SK-N-SH (cell line): ENCODE results near the gene LRRC17.

Experiments used
- CHD2 ChIP-seq: fragments of 150-350 bp; IDR thresholded peaks from 2 replicates; pipeline ENCODE4 v1.6.1; 2018; ENCODE audit warnings: low read length; ENCODE audit not compliant: partially characterized antibody
- EZH2phosphoT487 ChIP-seq: fragments of 200-600 bp; sonication (generic); IDR thresholded peaks from 2 replicates; pipeline ENCODE4 v1.6.1; 2017; ENCODE audit warnings: low read depth, mixed run types, mild to moderate bottlenecking, antibody characterized with exemption, moderate library complexity, borderline replicate concordance
- FOXJ3 ChIP-seq: sonication (generic); formaldehyde crosslinking; IDR thresholded peaks from 2 replicates; pipeline ENCODE4 v1.5.1; 2020; ENCODE audit warnings: mild to moderate bottlenecking, missing genetic modification reagents
- FOXM1 ChIP-seq: IDR thresholded peaks from 2 replicates; pipeline ENCODE4 v1.4.0; 2012; ENCODE audit warnings: low read depth, mild to moderate bottlenecking
- GABPA ChIP-seq: IDR thresholded peaks from 2 replicates; pipeline ENCODE4 v1.4.0; 2012; ENCODE audit warnings: low read depth, mild to moderate bottlenecking
- MXI1 ChIP-seq: IDR thresholded peaks from 2 replicates; pipeline ENCODE4 v1.6.1; 2012; ENCODE audit warnings: mild to moderate bottlenecking, low read depth, low read length, improper control_type of control experiment
- NFIC ChIP-seq: IDR thresholded peaks from 2 replicates; pipeline ENCODE4 v1.4.0; 2012; ENCODE audit warnings: borderline replicate concordance
- POLR2AphosphoS5 ChIP-seq: IDR thresholded peaks from 2 replicates; pipeline ENCODE4 v1.6.1; 2012; ENCODE audit warnings: low read depth, low read length
- RAD21 ChIP-seq: IDR thresholded peaks from 2 replicates; pipeline ENCODE4 v1.6.1; 2012; ENCODE audit warnings: mild to moderate bottlenecking, low read length
- RFX5 ChIP-seq: IDR thresholded peaks from 2 replicates; pipeline ENCODE4 v1.6.1; 2012; ENCODE audit warnings: mild to moderate bottlenecking, improper control_type of control experiment, low read length
- RXRA ChIP-seq: IDR thresholded peaks from 2 replicates; pipeline ENCODE4 v1.4.0; 2012; ENCODE audit warnings: low read depth, mild to moderate bottlenecking, borderline replicate concordance
- TAF1 ChIP-seq: IDR thresholded peaks from 2 replicates; pipeline ENCODE4 v1.6.1; 2012; ENCODE audit warnings: low read depth, mild to moderate bottlenecking, low read length, moderate library complexity, borderline replicate concordance
- TF ChIP-seq, protein P1 (sequence below): fragments of 200-600 bp; sonication (generic); IDR thresholded peaks from 2 replicates; pipeline ENCODE4 v1.6.1; 2017; ENCODE audit warnings: antibody characterized with exemption, mild to moderate bottlenecking, moderate library complexity
- TF ChIP-seq, protein P2 (sequence below): IDR thresholded peaks from 2 replicates; pipeline ENCODE4 v1.6.1; 2012; ENCODE audit warnings: mild to moderate bottlenecking, low read depth, low read length, moderate library complexity

DNA sequence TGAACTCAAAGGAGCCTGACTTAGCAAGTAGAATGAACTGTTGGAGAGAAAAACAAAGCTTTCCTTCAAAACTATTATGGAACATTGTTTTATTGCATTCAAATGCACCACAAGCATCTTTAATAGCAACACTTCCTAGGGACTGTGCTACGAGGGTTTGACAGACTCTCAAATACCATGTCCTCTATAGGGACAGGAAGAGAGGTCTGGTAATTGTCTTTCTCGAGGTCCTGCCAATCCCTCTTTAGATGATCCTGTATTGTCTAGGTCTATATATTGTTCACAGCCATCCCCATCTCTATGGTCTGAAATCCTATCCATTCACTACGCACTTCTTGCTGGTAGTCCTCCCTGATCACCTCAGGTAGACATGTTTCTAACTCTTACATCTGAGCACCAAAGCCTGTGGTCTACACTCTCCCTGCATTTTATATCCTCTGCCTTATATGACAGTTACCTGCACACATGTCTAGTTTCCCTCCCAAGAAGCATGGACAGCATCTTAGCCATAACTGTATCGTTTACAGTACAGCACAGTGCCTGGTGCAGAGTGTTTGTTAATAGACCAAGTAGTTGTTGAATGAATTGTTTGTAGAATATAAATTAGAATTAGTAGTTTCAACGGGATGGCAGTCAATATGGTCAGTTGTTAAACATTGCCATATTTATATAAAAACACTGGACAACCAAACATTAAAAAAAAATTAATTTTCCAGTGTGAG lies 21.7 kb upstream of the LRRC17 start:
- TF ChIP-seq, protein P1, sequence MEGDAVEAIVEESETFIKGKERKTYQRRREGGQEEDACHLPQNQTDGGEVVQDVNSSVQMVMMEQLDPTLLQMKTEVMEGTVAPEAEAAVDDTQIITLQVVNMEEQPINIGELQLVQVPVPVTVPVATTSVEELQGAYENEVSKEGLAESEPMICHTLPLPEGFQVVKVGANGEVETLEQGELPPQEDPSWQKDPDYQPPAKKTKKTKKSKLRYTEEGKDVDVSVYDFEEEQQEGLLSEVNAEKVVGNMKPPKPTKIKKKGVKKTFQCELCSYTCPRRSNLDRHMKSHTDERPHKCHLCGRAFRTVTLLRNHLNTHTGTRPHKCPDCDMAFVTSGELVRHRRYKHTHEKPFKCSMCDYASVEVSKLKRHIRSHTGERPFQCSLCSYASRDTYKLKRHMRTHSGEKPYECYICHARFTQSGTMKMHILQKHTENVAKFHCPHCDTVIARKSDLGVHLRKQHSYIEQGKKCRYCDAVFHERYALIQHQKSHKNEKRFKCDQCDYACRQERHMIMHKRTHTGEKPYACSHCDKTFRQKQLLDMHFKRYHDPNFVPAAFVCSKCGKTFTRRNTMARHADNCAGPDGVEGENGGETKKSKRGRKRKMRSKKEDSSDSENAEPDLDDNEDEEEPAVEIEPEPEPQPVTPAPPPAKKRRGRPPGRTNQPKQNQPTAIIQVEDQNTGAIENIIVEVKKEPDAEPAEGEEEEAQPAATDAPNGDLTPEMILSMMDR: no peak
- TF ChIP-seq FOXM1 (no peak), MXI1 (no peak), RXRA (no peak), POLR2AphosphoS5 (no peak), TAF1 (no peak), RFX5 (no peak), FOXJ3 (no peak), NFIC (no peak), CHD2 (no peak), EZH2phosphoT487 (no peak), GABPA (no peak), RAD21 (no peak)
- TF ChIP-seq, protein P2, sequence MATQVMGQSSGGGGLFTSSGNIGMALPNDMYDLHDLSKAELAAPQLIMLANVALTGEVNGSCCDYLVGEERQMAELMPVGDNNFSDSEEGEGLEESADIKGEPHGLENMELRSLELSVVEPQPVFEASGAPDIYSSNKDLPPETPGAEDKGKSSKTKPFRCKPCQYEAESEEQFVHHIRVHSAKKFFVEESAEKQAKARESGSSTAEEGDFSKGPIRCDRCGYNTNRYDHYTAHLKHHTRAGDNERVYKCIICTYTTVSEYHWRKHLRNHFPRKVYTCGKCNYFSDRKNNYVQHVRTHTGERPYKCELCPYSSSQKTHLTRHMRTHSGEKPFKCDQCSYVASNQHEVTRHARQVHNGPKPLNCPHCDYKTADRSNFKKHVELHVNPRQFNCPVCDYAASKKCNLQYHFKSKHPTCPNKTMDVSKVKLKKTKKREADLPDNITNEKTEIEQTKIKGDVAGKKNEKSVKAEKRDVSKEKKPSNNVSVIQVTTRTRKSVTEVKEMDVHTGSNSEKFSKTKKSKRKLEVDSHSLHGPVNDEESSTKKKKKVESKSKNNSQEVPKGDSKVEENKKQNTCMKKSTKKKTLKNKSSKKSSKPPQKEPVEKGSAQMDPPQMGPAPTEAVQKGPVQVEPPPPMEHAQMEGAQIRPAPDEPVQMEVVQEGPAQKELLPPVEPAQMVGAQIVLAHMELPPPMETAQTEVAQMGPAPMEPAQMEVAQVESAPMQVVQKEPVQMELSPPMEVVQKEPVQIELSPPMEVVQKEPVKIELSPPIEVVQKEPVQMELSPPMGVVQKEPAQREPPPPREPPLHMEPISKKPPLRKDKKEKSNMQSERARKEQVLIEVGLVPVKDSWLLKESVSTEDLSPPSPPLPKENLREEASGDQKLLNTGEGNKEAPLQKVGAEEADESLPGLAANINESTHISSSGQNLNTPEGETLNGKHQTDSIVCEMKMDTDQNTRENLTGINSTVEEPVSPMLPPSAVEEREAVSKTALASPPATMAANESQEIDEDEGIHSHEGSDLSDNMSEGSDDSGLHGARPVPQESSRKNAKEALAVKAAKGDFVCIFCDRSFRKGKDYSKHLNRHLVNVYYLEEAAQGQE: no peak
